Endothelial cell of umbilical vein (primary cell): Measurements from ENCODE around the gene MINDY4. TPM values are rescaled to one million over a fixed set of nuclear protein-coding genes. Genes with fewer than 3 reads are reported as not detected.

Source experiments
- BruUV-seq: library from RNA; stranded (reverse); fragments of 400-500 nt; replicated peaks from 2 replicates; lab custom pipeline; 2021; lab: Mats Ljungman, UMichigan
- CTCF ChIA-PET: fragments of 300-600, 350-600 bp; sonication (Branson Sonifier 250); formaldehyde crosslinking; loops from one replicate; lab custom pipeline; 2021; ENCODE audit warnings: antibody characterized with exemption, inconsistent platforms; lab: Charles Lee
- POLR2A ChIA-PET: fragments of 300-600, 350-600 bp; sonication (Branson Sonifier 250); formaldehyde crosslinking; loops from one replicate; lab custom pipeline; 2021; ENCODE audit warnings: antibody characterized with exemption, inconsistent platforms; lab: Charles Lee
- DNase-seq: peaks from one replicate; pipeline ENCODE4 v3.0.0-alpha.2; 2011; ENCODE audit warnings: low read depth, low spot score
- FAIRE-seq: peaks from 2 replicates; lab custom pipeline; 2011; peaks lifted over from hg19 to GRCh38; lab: Jason Lieb, UNC
- H2AFZ ChIP-seq: 2 replicates; pipeline ENCODE4 v1.6.0; 2012; ENCODE audit warnings: low read depth, low read length, control low read depth, inconsistent platforms
- H3K27ac ChIP-seq: 2 replicates; pipeline ENCODE4 v1.5.1; 2011; ENCODE audit warnings: low read depth, mild to moderate bottlenecking, control low read depth, low read length, moderate library complexity; ENCODE audit not compliant: insufficient read depth
- H3K27me3 ChIP-seq, 2 experiments: 2 replicates each; pipeline versions ENCODE4 v1.6.0 to v1.6.1; 2011; ENCODE audit warnings: low read length in 2 of 2, mixed read lengths in 1 of 2; ENCODE audit not compliant: control insufficient read depth in 2 of 2, insufficient read depth in 2 of 2
- H3K36me3 ChIP-seq, 2 experiments: 2 replicates in 1 of 2; 3 replicates in 1 of 2; pipeline ENCODE4 v1.5.1; 2011; ENCODE audit warnings: low read length in 2 of 2, mild to moderate bottlenecking in 1 of 2, moderate library complexity in 1 of 2; ENCODE audit not compliant: control insufficient read depth in 2 of 2, insufficient read depth in 2 of 2; ENCODE audit errors: extremely low read depth in 1 of 2
- H3K4me1 ChIP-seq: 3 replicates; pipeline ENCODE4 v1.5.1; 2011; ENCODE audit warnings: mild to moderate bottlenecking, low read length; ENCODE audit not compliant: control insufficient read depth, insufficient read depth; ENCODE audit errors: extremely low read depth
- H3K4me2 ChIP-seq: 2 replicates; pipeline ENCODE4 v1.6.1; 2011; ENCODE audit warnings: low read length, control low read depth, mixed read lengths; ENCODE audit not compliant: insufficient read depth
- H3K4me3 ChIP-seq, 3 experiments: fragments of 200-600 bp in 1 of 3; sonication (generic), shearing (Covaris generic) in 1 of 3; replicated peaks in 1 of 3; 2 replicates each; pipeline ENCODE4 v1.5.1; 2011 to 2016; ENCODE audit warnings: control low read depth in 3 of 3, low read length in 3 of 3, mild to moderate bottlenecking in 2 of 3, inconsistent platforms in 1 of 3, low read depth in 1 of 3, moderate library complexity in 1 of 3; ENCODE audit not compliant: insufficient read depth in 1 of 3
- H3K79me2 ChIP-seq: 2 replicates; pipeline ENCODE4 v1.6.0; 2012; ENCODE audit warnings: low read length, inconsistent platforms; ENCODE audit not compliant: control insufficient read depth, insufficient read depth
- H3K9ac ChIP-seq: replicated peaks from 2 replicates; pipeline ENCODE3; 2011; ENCODE audit warnings: low read length, control low read depth; ENCODE audit not compliant: insufficient read depth; ENCODE audit errors: extremely low read depth
- H3K9me1 ChIP-seq: replicated peaks from 3 replicates; pipeline ENCODE4 v1.6.0; 2011; ENCODE audit warnings: mild to moderate bottlenecking, low read length; ENCODE audit not compliant: control insufficient read depth, insufficient read depth; ENCODE audit errors: extremely low read depth
- H3K9me3 ChIP-seq: replicated peaks from 2 replicates; pipeline ENCODE4 v1.5.1; 2012; ENCODE audit warnings: low read length, inconsistent platforms; ENCODE audit not compliant: control insufficient read depth, insufficient read depth
- H4K20me1 ChIP-seq: replicated peaks from 2 replicates; pipeline ENCODE3; 2011; ENCODE audit warnings: mild to moderate bottlenecking, low read length; ENCODE audit not compliant: control insufficient read depth, insufficient read depth; ENCODE audit errors: extremely low read depth
- EZH2 ChIP-seq: IDR thresholded peaks from 2 replicates; pipeline ENCODE4 v1.6.1; 2012; ENCODE audit warnings: borderline replicate concordance, low read depth, mild to moderate bottlenecking, moderate library complexity, low read length, inconsistent platforms; ENCODE audit not compliant: severe bottlenecking
- FOS ChIP-seq: IDR thresholded peaks from 2 replicates; pipeline ENCODE4 v1.6.1; 2011; ENCODE audit warnings: mild to moderate bottlenecking, low read length, moderate library complexity, borderline replicate concordance; ENCODE audit not compliant: insufficient read depth
- GATA2 ChIP-seq: IDR thresholded peaks from 2 replicates; pipeline ENCODE4 v1.7.0; 2011; ENCODE audit warnings: low read depth, mild to moderate bottlenecking, moderate library complexity, mixed read lengths, low read length; ENCODE audit not compliant: insufficient read length, insufficient read depth
- JUN ChIP-seq: IDR thresholded peaks from 2 replicates; pipeline ENCODE4 v1.6.1; 2011; ENCODE audit warnings: borderline replicate concordance, low read depth; ENCODE audit not compliant: insufficient read length, insufficient read depth
- MAX ChIP-seq: IDR thresholded peaks from 2 replicates; pipeline ENCODE4 v1.6.1; 2011; ENCODE audit not compliant: insufficient read depth, insufficient read length
- MYC ChIP-seq: IDR thresholded peaks from one replicate; pipeline ENCODE4 v1.6.1; 2011; ENCODE audit warnings: mild to moderate bottlenecking, low read depth, low read length
- POLR2A ChIP-seq: IDR thresholded peaks from 2 replicates; pipeline ENCODE4 v1.6.1; 2012; ENCODE audit warnings: low read depth, mild to moderate bottlenecking, control low read depth, low read length
- POLR2AphosphoS5 ChIP-seq: IDR thresholded peaks from 2 replicates; pipeline ENCODE4 v1.6.1; 2012; ENCODE audit warnings: low read depth, mild to moderate bottlenecking, control low read depth, low read length, moderate library complexity; ENCODE audit not compliant: insufficient read depth
- dilution Hi-C: fragments of 300-500 bp; cut with MboI; formaldehyde crosslinking; loops from one replicate; pipeline ENCODE4 v1.15.0; 2019; ENCODE audit warnings: low sequenced_read_pairs; ENCODE audit not compliant: extremely low pct_ligation_motif_present
- intact Hi-C: fragments of 100-400 bp; cut with micrococcal nuclease; formaldehyde crosslinking; loops from one replicate; pipeline ENCODE4 v1.10.0; 2022
- polyA plus RNA-seq, 4 experiments: library from polyadenylated mRNA; depleted of rRNA in 3 of 4; stranded (reverse) in 3 of 4; unstranded in 1 of 4; fragments of >200 nt; gene quantifications; 2 replicates each; pipeline versions ENCODE4 v1.2.1 to v1.2.3, GENCODE V29; 2011 to 2012; ENCODE audit warnings: missing spikeins in 1 of 4
- total RNA-seq: library from RNA; stranded (reverse); gene quantifications from 2 replicates; pipeline ENCODE4 v1.2.3, GENCODE V29; 2021
- TF ChIP-seq, protein P1 (sequence below), 2 donors: IDR thresholded peaks; 1 replicate in 1 of 2; 2 replicates in 1 of 2; pipeline ENCODE4 v1.5.1; 2011; ENCODE audit warnings: low read length in 2 of 2, mild to moderate bottlenecking in 2 of 2, moderate library complexity in 2 of 2, control low read depth in 1 of 2, inconsistent platforms in 1 of 2, low read depth in 1 of 2; ENCODE audit not compliant: insufficient read depth in 1 of 2; ENCODE audit errors: extremely low read depth in 1 of 2

The MINDY4 gene
- total and polyA plus RNA-seq, 2 donors (not counting 3 experiments of a cell fraction or from before 2014, with no cell fraction given): 2.2 to 4.7 TPM

DNA sequence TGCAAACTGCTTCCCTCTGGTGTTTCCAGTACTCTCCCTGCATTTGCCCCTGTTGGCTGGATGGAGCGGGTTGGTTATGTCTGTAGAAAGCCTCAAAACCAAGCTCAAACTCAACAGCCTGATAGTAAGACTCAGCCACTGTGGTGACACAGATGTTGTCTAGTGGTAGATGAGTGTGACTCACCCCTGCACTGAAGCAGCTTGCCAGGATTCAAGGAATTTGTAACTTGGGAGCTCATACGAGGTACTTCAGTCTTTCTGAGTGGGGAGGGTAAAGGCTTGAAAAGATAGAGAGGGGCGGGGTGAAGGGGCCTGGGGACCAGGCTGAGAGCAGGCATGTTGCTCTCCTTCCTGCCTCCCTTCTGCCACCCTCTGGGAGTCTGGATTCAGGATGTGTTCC, 117.5 kb downstream of the MINDY4 start:
- no peak for TF ChIP-seq JUN
- TF ChIP-seq MYC: no peak
- TF ChIP-seq, protein P1, sequence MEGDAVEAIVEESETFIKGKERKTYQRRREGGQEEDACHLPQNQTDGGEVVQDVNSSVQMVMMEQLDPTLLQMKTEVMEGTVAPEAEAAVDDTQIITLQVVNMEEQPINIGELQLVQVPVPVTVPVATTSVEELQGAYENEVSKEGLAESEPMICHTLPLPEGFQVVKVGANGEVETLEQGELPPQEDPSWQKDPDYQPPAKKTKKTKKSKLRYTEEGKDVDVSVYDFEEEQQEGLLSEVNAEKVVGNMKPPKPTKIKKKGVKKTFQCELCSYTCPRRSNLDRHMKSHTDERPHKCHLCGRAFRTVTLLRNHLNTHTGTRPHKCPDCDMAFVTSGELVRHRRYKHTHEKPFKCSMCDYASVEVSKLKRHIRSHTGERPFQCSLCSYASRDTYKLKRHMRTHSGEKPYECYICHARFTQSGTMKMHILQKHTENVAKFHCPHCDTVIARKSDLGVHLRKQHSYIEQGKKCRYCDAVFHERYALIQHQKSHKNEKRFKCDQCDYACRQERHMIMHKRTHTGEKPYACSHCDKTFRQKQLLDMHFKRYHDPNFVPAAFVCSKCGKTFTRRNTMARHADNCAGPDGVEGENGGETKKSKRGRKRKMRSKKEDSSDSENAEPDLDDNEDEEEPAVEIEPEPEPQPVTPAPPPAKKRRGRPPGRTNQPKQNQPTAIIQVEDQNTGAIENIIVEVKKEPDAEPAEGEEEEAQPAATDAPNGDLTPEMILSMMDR (IDR thresholded peaks at IDR 0.05; ENCODE audit: extremely low read depth in 1 of 2, insufficient read depth in 1 of 2, low read depth in 1 of 2, low read length in 2 of 2): no peak
- peak; percentile 16 for TF ChIP-seq FOS
- no peak for TF ChIP-seq POLR2AphosphoS5
- no peak for TF ChIP-seq POLR2A
- intact Hi-C loops: no loop called here
- Histone ChIP-seq H3K9me1 (no peaks in the 10 kb centered on the region), H3K36me3 (no peaks in the 10 kb centered on the region), H3K9ac (no peak overlapping the region), H3K27me3 (peaks cover 28% of the 10 kb centered on the region in 2 experiments), H3K4me2 (no peak overlapping the region), H3K79me2 (no peaks in the 10 kb centered on the region), H3K9me3 (no peaks in the 10 kb centered on the region), H4K20me1 (no peaks in the 10 kb centered on the region), H3K4me3 (no peak overlapping the region), H3K4me1 (peaks cover 10% of the 10 kb centered on the region), H3K27ac (no peak overlapping the region), H2AFZ (no peak overlapping the region)
- dilution Hi-C loops: no loop called here
- POLR2A ChIA-PET: no interaction called here
- DNase-seq: peak; percentile 73
- CTCF ChIA-PET: interaction anchor here (0.7 to 1.3 kb wide), 3 partner anchors 19 to 234 kb away, joined by 3 to 10 read pairs (median 8); no protein-coding TSS in a partner anchor
- peak; percentile 66 for FAIRE-seq
- BruUV-seq: no TSS peak

DNA sequence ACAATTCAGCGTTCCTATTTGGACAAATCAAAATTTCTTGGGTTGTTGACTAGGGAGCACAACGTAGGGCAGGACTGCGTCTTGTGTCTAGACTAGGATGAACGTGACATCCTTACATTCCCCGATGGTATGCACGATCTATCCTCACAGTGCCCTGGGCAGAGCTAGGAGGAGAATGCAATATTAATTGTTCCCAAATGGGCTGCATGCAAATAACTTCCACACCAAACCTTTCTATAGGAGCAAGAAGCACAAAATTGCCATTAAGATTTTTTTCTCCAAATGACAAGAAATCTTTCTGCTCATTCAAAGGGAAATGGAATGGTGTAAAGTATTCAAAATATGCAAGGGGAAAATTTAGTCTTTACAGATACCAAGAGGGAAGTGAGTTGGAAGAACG, 119.0 kb downstream of the MINDY4 start:
- no peak overlapping the region for H3K4me2 ChIP-seq
- ChIA-PET CTCF (no interaction called here), POLR2A (no interaction called here)
- H2AFZ ChIP-seq: no peak overlapping the region
- BruUV-seq: no TSS peak
- DNase-seq: no peak
- intact Hi-C loops (no loop called here), dilution Hi-C loops (no loop called here)
- H4K20me1 ChIP-seq: no peaks in the 10 kb centered on the region
- H3K27me3 ChIP-seq: peaks cover 25 to 28% of the 10 kb centered on the region in 2 experiments
- no peak for FAIRE-seq
- no peak overlapping the region for H3K9ac ChIP-seq
- peaks cover 17% of the 10 kb centered on the region for H3K4me1 ChIP-seq
- H3K36me3 ChIP-seq: no peaks in the 10 kb centered on the region
- H3K79me2 ChIP-seq: no peaks in the 10 kb centered on the region
- H3K9me1 ChIP-seq: no peaks in the 10 kb centered on the region
- no peaks in the 10 kb centered on the region for H3K9me3 ChIP-seq
- H3K4me3 ChIP-seq: no peak overlapping the region
- TF ChIP-seq FOS (no peak), POLR2A (no peak), GATA2 (no peak), POLR2AphosphoS5 (no peak), MAX (no peak), JUN (no peak), MYC (no peak), EZH2 (no peak)
- TF ChIP-seq, protein P1 (IDR thresholded peaks at IDR 0.05; ENCODE audit: extremely low read depth in 1 of 2, insufficient read depth in 1 of 2, low read depth in 1 of 2, low read length in 2 of 2): no peak
- no peak overlapping the region for H3K27ac ChIP-seq
